Measurements from ENCODE around the gene SASH1. TPM values are rescaled to one million over a fixed set of nuclear protein-coding genes. Genes with fewer than 3 reads are reported as not detected.
A peak's percentile ranks its signal among the peaks of the same experiment; 100 is the strongest.

SASH1 gene
- total RNA-seq, 1 donor from 2014 or later: 75.7 TPM

GRCh38 chr6:148528292-148528691 lies 185.7 kb downstream of the SASH1 start:
- Mint-ChIP-seq H3K4me3 (ENCODE audit: unreplicated experiment) (no peak overlapping the region), H3K4me1 (ENCODE audit: unreplicated experiment) (peaks cover 49% of the 10 kb centered on the region), H3K27ac (ENCODE audit: unreplicated experiment) (peak overlapping the region; percentile 44), H3K9me3 (ENCODE audit: unreplicated experiment) (no peaks in the 10 kb centered on the region), H3K27me3 (ENCODE audit: unreplicated experiment) (no peaks in the 10 kb centered on the region), H3K36me3 (ENCODE audit: unreplicated experiment) (peaks cover 42% of the 10 kb centered on the region)
- no peak for DNase-seq (ENCODE audit: extremely low spot score, unreplicated experiment)
- peak; percentile 40 for TF ChIP-seq CTCF (IDR thresholded peaks at IDR 0.05)

GRCh38 chr6:148529010-148529409 lies 186.4 kb downstream of the SASH1 start:
- Mint-ChIP-seq H3K27ac (ENCODE audit: unreplicated experiment) (peak overlapping the region; percentile 99), H3K27me3 (ENCODE audit: unreplicated experiment) (no peaks in the 10 kb centered on the region), H3K4me1 (ENCODE audit: unreplicated experiment) (peaks cover 45% of the 10 kb centered on the region), H3K36me3 (ENCODE audit: unreplicated experiment) (peaks cover 47% of the 10 kb centered on the region), H3K4me3 (ENCODE audit: unreplicated experiment) (no peak overlapping the region), H3K9me3 (ENCODE audit: unreplicated experiment) (no peaks in the 10 kb centered on the region)
- no peak for DNase-seq (ENCODE audit: extremely low spot score, unreplicated experiment)
- TF ChIP-seq CTCF (IDR thresholded peaks at IDR 0.05): no peak

GRCh38 chr6:148530394-148530953 lies 187.8 kb downstream of the SASH1 start:
- TF ChIP-seq CTCF (IDR thresholded peaks at IDR 0.05): no peak
- H3K27ac Mint-ChIP-seq (ENCODE audit: unreplicated experiment): peak overlapping the region; percentile 99
- H3K4me3 Mint-ChIP-seq (ENCODE audit: unreplicated experiment): peak overlapping the region; percentile 68
- H3K27me3 Mint-ChIP-seq (ENCODE audit: unreplicated experiment): no peaks in the 10 kb centered on the region
- no peaks in the 10 kb centered on the region for H3K9me3 Mint-ChIP-seq (ENCODE audit: unreplicated experiment)
- H3K36me3 Mint-ChIP-seq (ENCODE audit: unreplicated experiment): peaks cover 55% of the 10 kb centered on the region
- DNase-seq (ENCODE audit: extremely low spot score, unreplicated experiment): no peak
- peaks cover 30% of the 10 kb centered on the region for H3K4me1 Mint-ChIP-seq (ENCODE audit: unreplicated experiment)

- peaks cover 59% of the 10 kb centered on the region for H3K36me3 Mint-ChIP-seq (ENCODE audit: unreplicated experiment)
- H3K9me3 Mint-ChIP-seq (ENCODE audit: unreplicated experiment): no peaks in the 10 kb centered on the region
- no peak for DNase-seq (ENCODE audit: extremely low spot score, unreplicated experiment)
- peak overlapping the region; percentile 99 for H3K27ac Mint-ChIP-seq (ENCODE audit: unreplicated experiment)
- no peaks in the 10 kb centered on the region for H3K27me3 Mint-ChIP-seq (ENCODE audit: unreplicated experiment)
- H3K4me1 Mint-ChIP-seq (ENCODE audit: unreplicated experiment): peaks cover 26% of the 10 kb centered on the region
- H3K4me3 Mint-ChIP-seq (ENCODE audit: unreplicated experiment): peak overlapping the region; percentile 68
- TF ChIP-seq CTCF (IDR thresholded peaks at IDR 0.05): no peak
Observed at GRCh38 chr6:148530976-148531375, 188.3 kb downstream of the SASH1 start.

GRCh38 chr6:148532698-148533097 lies 190.1 kb downstream of the SASH1 start:
- no peaks in the 10 kb centered on the region for H3K9me3 Mint-ChIP-seq (ENCODE audit: unreplicated experiment)
- H3K36me3 Mint-ChIP-seq (ENCODE audit: unreplicated experiment): peaks cover 52% of the 10 kb centered on the region
- TF ChIP-seq CTCF (IDR thresholded peaks at IDR 0.05): no peak
- peak overlapping the region; percentile 99 for H3K27ac Mint-ChIP-seq (ENCODE audit: unreplicated experiment)
- DNase-seq (ENCODE audit: extremely low spot score, unreplicated experiment): no peak
- H3K27me3 Mint-ChIP-seq (ENCODE audit: unreplicated experiment): no peaks in the 10 kb centered on the region
- H3K4me3 Mint-ChIP-seq (ENCODE audit: unreplicated experiment): no peak overlapping the region
- H3K4me1 Mint-ChIP-seq (ENCODE audit: unreplicated experiment): peaks cover 22% of the 10 kb centered on the region

All from osteocyte (in vitro differentiated cells).